Measurements from ENCODE around the gene ZBTB20. TPM values are rescaled to one million over a fixed set of nuclear protein-coding genes. Genes with fewer than 3 reads are reported as not detected.

The ZBTB20 gene
- total RNA-seq, 5 donors from 2014 or later (not counting 1 experiment from before 2014, with no cell fraction given), result 43.1 to 80.7 (median 48.4) TPM

GRCh38 chr3:114660124-114660523 lies 487.0 kb downstream of the ZBTB20 start:
- Histone ChIP-seq H3K4me3 (ENCODE audit: control insufficient read depth in 1 of 2, extremely low read depth in 1 of 2, low read length in 1 of 2) (no peak overlapping the region), H3K27me3 (replicated peaks in 1 of 2; ENCODE audit: control insufficient read depth in 2 of 2, extremely low read depth in 1 of 2, insufficient read depth in 2 of 2, low read length in 1 of 2) (no peaks in the 10 kb centered on the region), H3K27ac (ENCODE audit: low read length) (no peak overlapping the region), H3K36me3 (ENCODE audit: control insufficient read depth in 2 of 2, extremely low read depth in 1 of 2, insufficient read depth in 1 of 2, low read length in 1 of 2) (no peaks in the 10 kb centered on the region), H3K4me1 (ENCODE audit: control insufficient read depth in 1 of 2, extremely low read depth in 1 of 2, insufficient read depth in 2 of 2, low read length in 2 of 2) (no peaks in the 10 kb centered on the region), H3K9me3 (no peaks in the 10 kb centered on the region)
- POLR2A ChIA-PET, result no interaction called here
- DNase-seq (no peak), ATAC-seq (replicated peaks in 1 of 4) (no peak)
- peaks cover 8 to 11% (median 8%) of the 10 kb centered on the region in 3 donors for H3K9me3 Mint-ChIP-seq
- peaks cover 38% of the 10 kb centered on the region for H3K36me3 Mint-ChIP-seq
- no peak overlapping the region for H3K4me3 Mint-ChIP-seq
- CTCF ChIA-PET, result interaction anchor here in 1 of 2 donors (0.6 kb wide), 1 partner anchor 1162 kb away, joined by 3 read pairs; no protein-coding TSS in a partner anchor
- H3K4me1 Mint-ChIP-seq, result no peaks in the 10 kb centered on the region
- H3K27me3 Mint-ChIP-seq, result no peaks in the 10 kb centered on the region
- no peak overlapping the region for H3K27ac Mint-ChIP-seq
- no CpG with 5 or more reads among the region's 6 CpGs for WGBS (ENCODE audit: insufficient coverage)

DNA sequence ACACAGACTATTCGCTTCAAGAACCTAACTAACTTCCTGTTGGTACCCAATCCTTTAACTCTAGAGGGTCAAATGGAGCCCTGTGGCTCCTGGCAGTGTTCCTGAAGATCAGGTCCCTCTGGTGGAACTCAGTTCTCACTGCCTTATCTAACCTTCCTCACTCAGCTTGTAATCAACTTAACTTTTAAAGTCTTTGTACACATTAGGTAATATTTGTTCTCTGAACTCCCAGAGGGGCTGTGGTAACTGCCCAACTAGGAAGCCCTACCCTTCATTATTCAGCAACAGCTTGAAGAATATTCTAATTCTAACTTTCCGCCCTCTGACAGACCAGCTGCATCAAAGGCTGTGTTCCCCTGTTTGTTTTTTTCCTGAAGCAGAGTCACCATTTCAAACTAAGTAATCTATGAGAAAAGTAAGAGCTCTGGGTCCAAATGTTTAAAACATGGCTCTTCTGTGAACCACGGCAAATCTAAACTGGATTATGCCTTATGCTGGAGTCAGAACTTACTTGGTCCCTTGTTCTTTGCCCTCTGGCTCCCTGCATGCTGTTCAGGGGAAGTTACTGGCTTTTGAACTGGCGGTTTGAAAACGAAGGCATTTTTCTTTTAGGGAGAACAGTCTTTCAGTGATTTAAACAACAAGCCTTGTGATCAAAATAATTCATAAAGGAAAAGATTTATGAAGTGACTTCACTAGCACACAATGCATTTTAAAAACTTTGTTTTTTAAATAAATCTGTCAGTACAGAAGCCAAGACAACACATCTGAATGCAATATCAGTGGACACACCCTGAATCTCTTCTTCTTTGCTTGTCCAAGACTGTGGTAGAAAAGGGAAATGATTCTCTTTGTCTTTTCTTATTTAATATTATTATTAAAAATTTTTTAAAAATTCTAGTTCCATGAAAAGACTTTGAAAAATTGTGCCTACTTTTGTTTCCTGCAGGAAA lies 487.7 kb downstream of the ZBTB20 start:
- Histone ChIP-seq H3K4me1 (ENCODE audit: control insufficient read depth in 1 of 2, extremely low read depth in 1 of 2, insufficient read depth in 2 of 2, low read length in 2 of 2) (no peaks in the 10 kb centered on the region), H3K27me3 (replicated peaks in 1 of 2; ENCODE audit: control insufficient read depth in 2 of 2, extremely low read depth in 1 of 2, insufficient read depth in 2 of 2, low read length in 1 of 2) (no peaks in the 10 kb centered on the region), H3K27ac (ENCODE audit: low read length) (no peak overlapping the region), H3K9me3 (no peaks in the 10 kb centered on the region), H3K36me3 (ENCODE audit: control insufficient read depth in 2 of 2, extremely low read depth in 1 of 2, insufficient read depth in 1 of 2, low read length in 1 of 2) (no peaks in the 10 kb centered on the region), H3K4me3 (ENCODE audit: control insufficient read depth in 1 of 2, extremely low read depth in 1 of 2, low read length in 1 of 2) (no peak overlapping the region)
- ATAC-seq (replicated peaks in 1 of 4), result no peak
- H3K4me1 Mint-ChIP-seq, result no peaks in the 10 kb centered on the region
- H3K9me3 Mint-ChIP-seq, result peaks cover 5% of the 10 kb centered on the region in 3 donors
- peaks cover 30% of the 10 kb centered on the region for H3K36me3 Mint-ChIP-seq
- POLR2A ChIA-PET, result no interaction called here
- H3K27ac Mint-ChIP-seq, result no peak overlapping the region
- no peaks in the 10 kb centered on the region for H3K27me3 Mint-ChIP-seq
- DNase-seq, result no peak
- CTCF ChIA-PET, result interaction anchor here in 1 of 2 donors (0.6 kb wide), 1 partner anchor 1163 kb away, joined by 3 read pairs; no protein-coding TSS in a partner anchor
- no peak overlapping the region for H3K4me3 Mint-ChIP-seq
- 100% methylated on average over 2 of the region's 5 CpGs for WGBS (ENCODE audit: insufficient coverage)

DNA sequence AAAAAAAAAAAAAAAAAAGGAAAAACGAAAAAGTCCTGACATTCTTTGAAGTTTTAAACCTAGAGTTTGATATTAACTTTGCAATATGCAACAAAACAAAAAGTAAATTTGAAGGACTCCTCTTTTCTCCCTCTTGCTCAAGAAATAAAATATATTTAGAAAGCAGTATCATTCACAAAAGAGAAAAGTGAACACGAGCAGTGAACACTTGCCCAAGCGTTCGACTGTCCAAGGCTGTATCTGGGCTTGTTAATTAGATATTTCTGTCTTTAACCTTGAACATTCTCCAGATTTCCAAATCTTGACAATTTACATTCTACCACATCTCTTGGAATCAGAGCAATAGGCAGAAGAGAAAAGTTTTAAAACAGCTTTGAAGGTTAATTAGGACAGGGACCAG lies 495.5 kb downstream of the ZBTB20 start:
- no peaks in the 10 kb centered on the region for H3K36me3 ChIP-seq (ENCODE audit: control insufficient read depth in 2 of 2, extremely low read depth in 1 of 2, insufficient read depth in 1 of 2, low read length in 1 of 2)
- H3K9me3 ChIP-seq, result no peaks in the 10 kb centered on the region
- ATAC-seq (replicated peaks in 1 of 4), result no peak
- peaks cover 8 to 21% (median 14%) of the 10 kb centered on the region in 3 donors for H3K4me1 Mint-ChIP-seq
- no peak for DNase-seq
- H3K36me3 Mint-ChIP-seq, result peaks cover 8% of the 10 kb centered on the region
- peaks cover 0 to 4% (median 0%) of the 10 kb centered on the region in 3 donors for H3K9me3 Mint-ChIP-seq
- CTCF ChIA-PET, result interaction anchor here in 1 of 2 donors (0.6 to 0.7 kb wide), 3 partner anchors 111 to 1194 kb away, joined by 4 to 6 read pairs (median 5); no protein-coding TSS in a partner anchor
- no peak overlapping the region for H3K27ac ChIP-seq (ENCODE audit: low read length)
- no peak overlapping the region for H3K27ac Mint-ChIP-seq
- H3K27me3 ChIP-seq (replicated peaks in 1 of 2; ENCODE audit: control insufficient read depth in 2 of 2, extremely low read depth in 1 of 2, insufficient read depth in 2 of 2, low read length in 1 of 2), result no peaks in the 10 kb centered on the region
- no peaks in the 10 kb centered on the region for H3K27me3 Mint-ChIP-seq
- no peaks in the 10 kb centered on the region for H3K4me1 ChIP-seq (ENCODE audit: control insufficient read depth in 1 of 2, extremely low read depth in 1 of 2, insufficient read depth in 2 of 2, low read length in 2 of 2)
- WGBS (ENCODE audit: insufficient coverage), result no CpG with 5 or more reads among the region's 4 CpGs
- H3K4me3 Mint-ChIP-seq, result no peak overlapping the region
- POLR2A ChIA-PET, result interaction anchor here in 1 of 2 donors (0.6 to 0.7 kb wide), 2 partner anchors 16 to 71 kb away, joined by 13 to 14 read pairs; no protein-coding TSS in a partner anchor
- H3K4me3 ChIP-seq (ENCODE audit: control insufficient read depth in 1 of 2, extremely low read depth in 1 of 2, low read length in 1 of 2), result no peak overlapping the region

GRCh38 chr3:114650808-114651207 lies 496.3 kb downstream of the ZBTB20 start:
- Mint-ChIP-seq H3K36me3 (peaks cover 8% of the 10 kb centered on the region), H3K9me3 (peaks cover 0 to 4% (median 0%) of the 10 kb centered on the region in 3 donors), H3K27ac (no peak overlapping the region), H3K27me3 (no peaks in the 10 kb centered on the region), H3K4me3 (no peak overlapping the region), H3K4me1 (peaks cover 8 to 21% (median 14%) of the 10 kb centered on the region in 3 donors)
- ATAC-seq (replicated peaks in 1 of 4) (no peak), DNase-seq (no peak)
- POLR2A ChIA-PET, result interaction anchor here in 1 of 2 donors (0.6 to 0.7 kb wide), 2 partner anchors 15 to 70 kb away, joined by 13 to 14 read pairs; no protein-coding TSS in a partner anchor
- CTCF ChIA-PET, result interaction anchor here in 1 of 2 donors (0.6 to 0.7 kb wide), 3 partner anchors 111 to 1195 kb away, joined by 4 to 6 read pairs (median 5); no protein-coding TSS in a partner anchor
- no peaks in the 10 kb centered on the region for H3K4me1 ChIP-seq (ENCODE audit: control insufficient read depth in 1 of 2, extremely low read depth in 1 of 2, insufficient read depth in 2 of 2, low read length in 2 of 2)
- H3K9me3 ChIP-seq, result no peaks in the 10 kb centered on the region
- no peaks in the 10 kb centered on the region for H3K27me3 ChIP-seq (replicated peaks in 1 of 2; ENCODE audit: control insufficient read depth in 2 of 2, extremely low read depth in 1 of 2, insufficient read depth in 2 of 2, low read length in 1 of 2)
- no peak overlapping the region for H3K27ac ChIP-seq (ENCODE audit: low read length)
- no peaks in the 10 kb centered on the region for H3K36me3 ChIP-seq (ENCODE audit: control insufficient read depth in 2 of 2, extremely low read depth in 1 of 2, insufficient read depth in 1 of 2, low read length in 1 of 2)
- H3K4me3 ChIP-seq (ENCODE audit: control insufficient read depth in 1 of 2, extremely low read depth in 1 of 2, low read length in 1 of 2), result no peak overlapping the region
- no CpG with 5 or more reads among the region's 3 CpGs for WGBS (ENCODE audit: insufficient coverage)

GRCh38 chr3:114649331-114649730 lies 497.8 kb downstream of the ZBTB20 start:
- Histone ChIP-seq H3K36me3 (ENCODE audit: control insufficient read depth in 2 of 2, extremely low read depth in 1 of 2, insufficient read depth in 1 of 2, low read length in 1 of 2) (no peaks in the 10 kb centered on the region), H3K4me3 (ENCODE audit: control insufficient read depth in 1 of 2, extremely low read depth in 1 of 2, low read length in 1 of 2) (no peak overlapping the region), H3K4me1 (ENCODE audit: control insufficient read depth in 1 of 2, extremely low read depth in 1 of 2, insufficient read depth in 2 of 2, low read length in 2 of 2) (no peaks in the 10 kb centered on the region), H3K27ac (ENCODE audit: low read length) (no peak overlapping the region), H3K9me3 (no peaks in the 10 kb centered on the region), H3K27me3 (replicated peaks in 1 of 2; ENCODE audit: control insufficient read depth in 2 of 2, extremely low read depth in 1 of 2, insufficient read depth in 2 of 2, low read length in 1 of 2) (no peaks in the 10 kb centered on the region)
- Mint-ChIP-seq H3K27ac (no peak overlapping the region), H3K9me3 (peaks cover 0 to 4% (median 0%) of the 10 kb centered on the region in 3 donors), H3K4me3 (no peak overlapping the region), H3K4me1 (peaks cover 8 to 21% (median 14%) of the 10 kb centered on the region in 3 donors), H3K36me3 (peaks cover 10% of the 10 kb centered on the region), H3K27me3 (no peaks in the 10 kb centered on the region)
- DNase-seq (no peak), ATAC-seq (replicated peaks in 1 of 4) (no peak)
- ChIA-PET CTCF (no interaction called here), POLR2A (interaction anchor here in 1 of 2 donors (0.6 kb wide), 2 partner anchors 31 to 637 kb away, joined by 3 to 9 read pairs; no protein-coding TSS in a partner anchor)

DNA sequence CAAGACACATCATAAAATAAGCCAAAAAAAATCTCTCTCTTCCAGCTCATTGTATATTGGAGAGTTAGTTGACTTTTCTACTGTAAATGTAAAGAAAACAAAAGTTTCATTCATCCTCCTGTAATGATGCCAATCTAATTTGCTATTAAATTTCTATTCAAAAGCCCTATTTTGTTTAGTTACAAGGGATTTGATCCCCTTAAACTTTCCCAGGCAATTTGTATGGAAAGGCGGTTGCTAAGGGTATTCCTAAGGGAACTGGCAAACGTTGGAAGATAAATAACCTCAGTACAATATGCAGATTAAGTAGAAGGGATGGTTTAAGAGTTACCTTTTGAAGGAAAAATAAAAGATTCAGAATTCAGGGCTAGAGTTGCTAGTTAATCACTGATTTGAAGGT lies 500.6 kb downstream of the ZBTB20 start:
- H3K36me3 Mint-ChIP-seq, result peaks cover 26% of the 10 kb centered on the region
- H3K9me3 Mint-ChIP-seq, result peaks cover 0 to 4% (median 0%) of the 10 kb centered on the region in 3 donors
- H3K9me3 ChIP-seq, result no peaks in the 10 kb centered on the region
- H3K4me1 ChIP-seq (ENCODE audit: control insufficient read depth in 1 of 2, extremely low read depth in 1 of 2, insufficient read depth in 2 of 2, low read length in 2 of 2), result no peaks in the 10 kb centered on the region
- H3K36me3 ChIP-seq (ENCODE audit: control insufficient read depth in 2 of 2, extremely low read depth in 1 of 2, insufficient read depth in 1 of 2, low read length in 1 of 2), result no peaks in the 10 kb centered on the region
- ATAC-seq (replicated peaks in 1 of 4) (no peak), DNase-seq (no peak)
- peaks cover 8 to 12% (median 10%) of the 10 kb centered on the region in 3 donors for H3K4me1 Mint-ChIP-seq
- ChIA-PET POLR2A (no interaction called here), CTCF (no interaction called here)
- no peak overlapping the region for H3K27ac ChIP-seq (ENCODE audit: low read length)
- H3K27ac Mint-ChIP-seq, result no peak overlapping the region
- no peak overlapping the region for H3K4me3 Mint-ChIP-seq
- H3K4me3 ChIP-seq (ENCODE audit: control insufficient read depth in 1 of 2, extremely low read depth in 1 of 2, low read length in 1 of 2), result no peak overlapping the region
- no peaks in the 10 kb centered on the region for H3K27me3 ChIP-seq (replicated peaks in 1 of 2; ENCODE audit: control insufficient read depth in 2 of 2, extremely low read depth in 1 of 2, insufficient read depth in 2 of 2, low read length in 1 of 2)
- WGBS (ENCODE audit: insufficient coverage), result no CpG with 5 or more reads among the region's 2 CpGs
- H3K27me3 Mint-ChIP-seq, result no peaks in the 10 kb centered on the region

Measured in T-cell (primary cell).